ENCODE measurements around the gene EPC2.

DNA sequence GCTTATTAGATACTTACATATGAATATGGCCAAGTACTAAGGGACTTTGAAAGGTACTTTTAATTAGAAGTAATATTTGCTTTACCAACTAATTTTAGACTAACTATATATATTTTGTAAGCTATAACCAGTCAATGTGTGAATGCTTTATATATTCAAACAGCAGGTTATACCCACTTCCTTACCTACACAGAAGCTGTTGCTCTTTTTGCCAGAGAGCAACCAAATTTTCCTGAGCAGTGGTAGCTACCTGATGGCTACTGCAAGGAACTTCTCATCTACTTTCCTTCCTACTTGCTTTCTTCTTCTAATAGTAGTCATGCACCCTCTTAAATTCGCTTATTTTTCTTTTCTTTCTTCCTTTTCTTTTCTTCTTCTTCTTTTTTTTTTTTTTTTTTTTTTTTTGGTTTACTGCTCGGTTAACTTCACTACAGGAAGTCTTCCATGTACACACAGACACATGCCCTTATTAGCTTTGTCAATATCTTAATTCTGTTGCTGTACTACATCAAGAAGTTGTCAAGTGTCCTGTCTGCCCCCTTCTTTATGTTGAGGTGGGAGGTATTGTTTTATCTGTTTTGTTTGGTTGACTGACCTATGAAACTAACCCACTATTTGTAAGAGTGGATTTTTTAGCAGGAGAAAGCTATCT, 95.0 kb downstream of the EPC2 start:
- TF ChIP-seq, protein P1, sequence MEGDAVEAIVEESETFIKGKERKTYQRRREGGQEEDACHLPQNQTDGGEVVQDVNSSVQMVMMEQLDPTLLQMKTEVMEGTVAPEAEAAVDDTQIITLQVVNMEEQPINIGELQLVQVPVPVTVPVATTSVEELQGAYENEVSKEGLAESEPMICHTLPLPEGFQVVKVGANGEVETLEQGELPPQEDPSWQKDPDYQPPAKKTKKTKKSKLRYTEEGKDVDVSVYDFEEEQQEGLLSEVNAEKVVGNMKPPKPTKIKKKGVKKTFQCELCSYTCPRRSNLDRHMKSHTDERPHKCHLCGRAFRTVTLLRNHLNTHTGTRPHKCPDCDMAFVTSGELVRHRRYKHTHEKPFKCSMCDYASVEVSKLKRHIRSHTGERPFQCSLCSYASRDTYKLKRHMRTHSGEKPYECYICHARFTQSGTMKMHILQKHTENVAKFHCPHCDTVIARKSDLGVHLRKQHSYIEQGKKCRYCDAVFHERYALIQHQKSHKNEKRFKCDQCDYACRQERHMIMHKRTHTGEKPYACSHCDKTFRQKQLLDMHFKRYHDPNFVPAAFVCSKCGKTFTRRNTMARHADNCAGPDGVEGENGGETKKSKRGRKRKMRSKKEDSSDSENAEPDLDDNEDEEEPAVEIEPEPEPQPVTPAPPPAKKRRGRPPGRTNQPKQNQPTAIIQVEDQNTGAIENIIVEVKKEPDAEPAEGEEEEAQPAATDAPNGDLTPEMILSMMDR (IDR thresholded peaks at IDR 0.05 in 4 of 5, conservative IDR thresholded peaks at IDR 0.05 in 1 of 5): no peak
- TF ChIP-seq POLR2A (IDR thresholded peaks at IDR 0.05): no peak
